ENCODE measurements around the gene GTF2H1. TPM values are rescaled to one million over a fixed set of nuclear protein-coding genes. Genes with fewer than 3 reads are reported as not detected.
A peak's percentile ranks its signal among the peaks of the same experiment; 100 is the strongest.
"Not testable (repeated sequence)": the region's sequence is repeated elsewhere in the genome, so short reads cannot be mapped to it uniquely, and the experiment has no call there.

The GTF2H1 gene
- total RNA-seq, 1 donor from 2014 or later, result 79.8 TPM

GRCh38 chr11:18320617-18321016, 1.8 kb upstream of the GTF2H1 start:
- Histone ChIP-seq H3K27me3 (ENCODE audit: control insufficient read depth, insufficient read depth, low read length) (no peaks in the 10 kb centered on the region), H3K36me3 (ENCODE audit: control insufficient read depth, insufficient read depth, low read length) (peaks cover 3% of the 10 kb centered on the region), H3K4me3 (ENCODE audit: low read depth, low read length) (peak overlapping the region; percentile 92)
- FAIRE-seq (no peak), DNase-seq (ENCODE audit: low read depth) (no peak)
- no peak for TF ChIP-seq CTCF (IDR thresholded peaks at IDR 0.05; ENCODE audit: insufficient read depth, low read length, severe bottlenecking)

GRCh38 chr11:18321578-18321968, 794 bp upstream of the GTF2H1 start:
- no peak for DNase-seq (ENCODE audit: low read depth)
- Histone ChIP-seq H3K36me3 (ENCODE audit: control insufficient read depth, insufficient read depth, low read length) (peaks cover 3% of the 10 kb centered on the region), H3K4me3 (ENCODE audit: low read depth, low read length) (peak overlapping the region; percentile 92), H3K27me3 (ENCODE audit: control insufficient read depth, insufficient read depth, low read length) (no peaks in the 10 kb centered on the region)
- TF ChIP-seq CTCF (IDR thresholded peaks at IDR 0.05; ENCODE audit: insufficient read depth, low read length, severe bottlenecking), result no peak
- no peak for FAIRE-seq

DNA sequence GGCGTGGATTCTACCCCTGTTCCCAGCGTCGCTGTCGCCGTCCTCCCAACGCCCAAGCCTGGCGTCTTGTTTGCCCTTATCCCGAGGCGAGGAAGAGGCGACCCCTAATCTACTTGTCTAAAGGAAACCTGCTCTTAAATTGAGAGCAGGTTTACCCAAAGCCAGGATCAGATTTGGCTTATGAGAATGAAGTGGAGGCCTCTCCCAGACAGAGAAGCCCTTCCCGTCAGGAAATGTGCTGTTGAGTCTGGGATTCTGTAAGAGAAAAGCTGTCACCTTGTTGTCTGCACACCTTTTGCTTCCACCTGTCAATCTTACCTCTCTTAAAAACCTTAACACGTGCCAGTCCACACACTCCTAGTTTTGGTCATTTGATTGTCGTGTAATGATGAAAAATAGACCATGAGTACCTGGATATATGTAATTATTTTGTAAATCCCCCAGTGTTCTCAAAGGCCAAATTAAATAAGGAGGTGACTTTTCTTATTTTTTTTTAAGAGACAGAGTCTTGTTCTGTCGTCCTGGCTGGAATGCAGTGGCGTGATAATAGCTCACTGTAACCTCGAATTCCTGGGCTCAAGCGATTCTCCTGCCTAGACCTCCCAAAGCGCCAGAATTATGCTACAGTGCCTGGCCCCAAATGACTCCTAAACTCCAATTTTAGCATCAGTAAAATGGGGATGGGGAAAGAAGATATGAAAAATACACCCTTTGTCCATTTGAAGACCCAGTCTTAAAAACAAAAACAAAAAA, 627 bp downstream of the GTF2H1 start:
- TF ChIP-seq CTCF (IDR thresholded peaks at IDR 0.05; ENCODE audit: insufficient read depth, low read length, severe bottlenecking), result no peak
- H3K4me3 ChIP-seq (ENCODE audit: low read depth, low read length), result peak overlapping the region; percentile 92
- no peaks in the 10 kb centered on the region for H3K27me3 ChIP-seq (ENCODE audit: control insufficient read depth, insufficient read depth, low read length)
- FAIRE-seq (no peak), DNase-seq (ENCODE audit: low read depth) (peak; percentile 19)
- peaks cover 4% of the 10 kb centered on the region for H3K36me3 ChIP-seq (ENCODE audit: control insufficient read depth, insufficient read depth, low read length)

- not testable (repeated sequence) for H3K27me3 ChIP-seq (ENCODE audit: control insufficient read depth, insufficient read depth, low read length); H3K4me3 ChIP-seq (ENCODE audit: low read depth, low read length); H3K36me3 ChIP-seq (ENCODE audit: control insufficient read depth, insufficient read depth, low read length); DNase-seq (ENCODE audit: low read depth); FAIRE-seq
Observed at GRCh38 chr11:18323881-18324280, 1.5 kb downstream of the GTF2H1 start.

GRCh38 chr11:18324381-18324780, 2.0 kb downstream of the GTF2H1 start:
- H3K27me3 ChIP-seq (ENCODE audit: control insufficient read depth, insufficient read depth, low read length), result no peaks in the 10 kb centered on the region
- no peak for DNase-seq (ENCODE audit: low read depth)
- H3K4me3 ChIP-seq (ENCODE audit: low read depth, low read length), result no peak overlapping the region
- H3K36me3 ChIP-seq (ENCODE audit: control insufficient read depth, insufficient read depth, low read length), result peaks cover 4% of the 10 kb centered on the region
- TF ChIP-seq CTCF (IDR thresholded peaks at IDR 0.05; ENCODE audit: insufficient read depth, low read length, severe bottlenecking), result no peak
- no peak for FAIRE-seq

- Histone ChIP-seq H3K4me3 (ENCODE audit: low read depth, low read length) (no peak overlapping the region), H3K36me3 (ENCODE audit: control insufficient read depth, insufficient read depth, low read length) (peaks cover 8% of the 10 kb centered on the region), H3K27me3 (ENCODE audit: control insufficient read depth, insufficient read depth, low read length) (no peaks in the 10 kb centered on the region)
- FAIRE-seq (no peak), DNase-seq (ENCODE audit: low read depth) (peak; percentile 82)
- no peak for TF ChIP-seq CTCF (IDR thresholded peaks at IDR 0.05; ENCODE audit: insufficient read depth, low read length, severe bottlenecking)
Observed at GRCh38 chr11:18329196-18329870, 7.0 kb downstream of the GTF2H1 start.

Data from bronchial epithelial cell (primary cell).